Ovary (tissue), 3 donors: ENCODE data around the gene RAVER2.

Experiments
- CTCF ChIP-seq, 3 donors: fragments of 450-650 bp in 2 of 3; fragments of 200-600 bp in 1 of 3; IDR thresholded peaks; one replicate each; pipeline versions ENCODE4 v1.5.1 to v1.8.0; 2016 to 2022; ENCODE audit warnings: antibody characterized with exemption in 3 of 3, mild to moderate bottlenecking in 1 of 3
- POLR2A ChIP-seq: fragments of 450-650 bp; IDR thresholded peaks from one replicate; pipeline ENCODE4 v1.6.1; 2017; ENCODE audit warnings: antibody characterized with exemption, mild to moderate bottlenecking, moderate library complexity
- donor health status: DM: no; HTN: no; CAD: no.

DNA sequence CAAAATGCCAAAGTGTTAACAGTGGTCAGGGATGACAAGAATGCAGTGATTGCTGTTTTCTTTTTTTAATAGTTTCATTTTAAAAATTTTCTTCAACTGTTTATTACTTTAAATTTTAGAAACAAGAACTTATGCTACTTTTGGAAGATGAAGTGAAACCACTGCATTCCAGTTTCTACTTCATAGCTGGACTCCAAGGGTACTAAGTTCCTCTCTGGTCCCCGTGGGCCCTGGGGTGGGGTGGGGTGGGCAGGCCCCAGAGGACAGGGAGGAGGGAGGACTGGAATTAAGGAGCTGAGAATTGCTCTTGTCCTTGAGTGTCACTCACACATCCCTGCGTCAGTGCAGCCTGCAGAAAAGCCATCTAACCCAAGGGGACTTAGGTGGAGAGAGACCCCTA is 97.3 kb downstream of the RAVER2 start:
- TF ChIP-seq CTCF (IDR thresholded peaks at IDR 0.05) (no peak), POLR2A (no peak)
